OCI-LY3 (cell line): ENCODE data around the gene KRTAP19-5.

Source experiments
- CTCF ChIP-seq: fragments of 200-600, 300-600 bp; sonication (generic); IDR thresholded peaks from 2 replicates; pipeline ENCODE4 v1.5.1; 2014; ENCODE audit warnings: antibody characterized with exemption, low read length, low read depth
- EZH2phosphoT487 ChIP-seq: fragments of 200-600 bp; shearing (Covaris generic); IDR thresholded peaks from 2 replicates; pipeline ENCODE4 v1.6.1; 2018; ENCODE audit warnings: antibody characterized with exemption, mixed run types, low read depth

GRCh38 chr21:30480145-30480544 lies 21.8 kb downstream of the KRTAP19-5 start, which contains the start of gene KRTAP19-1:
- TF ChIP-seq CTCF = no peak
- no peak for TF ChIP-seq EZH2phosphoT487
